HepG2 (cell line): ENCODE results near the gene PKLR. TPM values are rescaled to one million over a fixed set of nuclear protein-coding genes. Genes with fewer than 3 reads are reported as not detected.
A peak's percentile ranks its signal among the peaks of the same experiment; 100 is the strongest.

Experiments used
- ATF4 ChIP-seq, 2 experiments: fragments of 450-650 bp in 1 of 2; sonication (generic) in 1 of 2; formaldehyde crosslinking; IDR thresholded peaks; 2 replicates each; pipeline versions ENCODE4 v1.5.0 to v1.8.0; 2020 to 2022; ENCODE audit warnings: mild to moderate bottlenecking in 1 of 2, missing genetic modification reagents in 1 of 2
- DNMT1 ChIP-seq: sonication (generic); formaldehyde crosslinking; IDR thresholded peaks from 2 replicates; pipeline ENCODE4 v1.5.1; 2020; ENCODE audit warnings: mild to moderate bottlenecking, missing genetic modification reagents
- DPF2 ChIP-seq: sonication (generic); formaldehyde crosslinking; IDR thresholded peaks from 2 replicates; pipeline ENCODE4 v1.4.0; 2020; ENCODE audit warnings: mild to moderate bottlenecking, low read depth, missing genetic modification reagents, borderline replicate concordance
- FOXC1 ChIP-seq: sonication (generic); formaldehyde crosslinking; IDR thresholded peaks from 2 replicates; pipeline ENCODE4 v1.8.0; 2022; ENCODE audit warnings: mild to moderate bottlenecking, missing genetic modification reagents, borderline replicate concordance
- FOXP4 ChIP-seq: sonication (generic); formaldehyde crosslinking; IDR thresholded peaks from 2 replicates; pipeline ENCODE4 v1.4.0; 2020; ENCODE audit warnings: missing genetic modification reagents
- GATAD2A ChIP-seq: IDR thresholded peaks from 2 replicates; pipeline ENCODE4 v1.6.1; 2016
- GTF2F1 ChIP-seq: fragments of 150-350 bp; IDR thresholded peaks from 2 replicates; pipeline ENCODE4 v1.6.1; 2014; ENCODE audit warnings: low read length
- HIC2 ChIP-seq: sonication (generic); formaldehyde crosslinking; IDR thresholded peaks from 2 replicates; pipeline ENCODE4 v1.9.0; 2022; ENCODE audit warnings: low read depth, missing genetic modification reagents
- MED1 ChIP-seq: sonication (generic); formaldehyde crosslinking; IDR thresholded peaks from 2 replicates; pipeline ENCODE4 v1.4.0; 2020; ENCODE audit warnings: missing genetic modification reagents
- MLLT10 ChIP-seq: sonication (generic); formaldehyde crosslinking; IDR thresholded peaks from 2 replicates; pipeline ENCODE4 v1.4.0; 2020; ENCODE audit warnings: missing genetic modification reagents
- MTA3 ChIP-seq: sonication (generic); formaldehyde crosslinking; IDR thresholded peaks from 2 replicates; pipeline ENCODE4 v1.4.0; 2020; ENCODE audit warnings: missing genetic modification reagents
- PRDM4 ChIP-seq: sonication (generic); formaldehyde crosslinking; IDR thresholded peaks from 2 replicates; pipeline ENCODE4 v1.9.0; 2021; ENCODE audit warnings: missing genetic modification reagents, borderline replicate concordance
- SP5 ChIP-seq: IDR thresholded peaks from 2 replicates; pipeline ENCODE4 v1.6.1; 2016; ENCODE audit warnings: low read depth, borderline replicate concordance
- STAT6 ChIP-seq: sonication (generic); formaldehyde crosslinking; IDR thresholded peaks from 2 replicates; pipeline ENCODE4 v1.4.0; 2020; ENCODE audit warnings: missing genetic modification reagents, mild to moderate bottlenecking, borderline replicate concordance
- ZNF10 ChIP-seq: sonication (generic); formaldehyde crosslinking; IDR thresholded peaks from 2 replicates; pipeline ENCODE4 v1.4.0; 2020; ENCODE audit warnings: mild to moderate bottlenecking, low read depth, missing genetic modification reagents, borderline replicate concordance
- ZNF460 ChIP-seq: sonication (generic); formaldehyde crosslinking; IDR thresholded peaks from 2 replicates; pipeline ENCODE4 v1.5.1; 2020; ENCODE audit warnings: missing genetic modification reagents, mild to moderate bottlenecking, borderline replicate concordance
- ZNF607 ChIP-seq: sonication (generic); formaldehyde crosslinking; IDR thresholded peaks from 2 replicates; pipeline ENCODE4 v1.5.1; 2020; ENCODE audit warnings: missing genetic modification reagents, mild to moderate bottlenecking, borderline replicate concordance
- ZNF746 ChIP-seq: sonication (generic); formaldehyde crosslinking; IDR thresholded peaks from 2 replicates; pipeline ENCODE4 v1.8.0; 2022; ENCODE audit warnings: mild to moderate bottlenecking, missing genetic modification reagents
- ZNF766 ChIP-seq: sonication (generic); formaldehyde crosslinking; IDR thresholded peaks from 2 replicates; pipeline ENCODE4 v1.5.0; 2020; ENCODE audit warnings: missing genetic modification reagents, borderline replicate concordance
- polyA plus RNA-seq, 8 experiments: library from polyadenylated mRNA; depleted of rRNA in 3 of 8; stranded (reverse) in 7 of 8; unstranded in 1 of 8; fragments of >200 nt; fragmentation: Illumina TruSeq in 4 of 8; extraction: Trizol in 4 of 8; gene quantifications; 2 replicates each; pipeline versions ENCODE4 v1.2.1 to v1.2.3, GENCODE V29; 2011 to 2016; ENCODE audit warnings: low read depth in 4 of 8, missing spikeins in 1 of 8, mixed read lengths in 1 of 8; ENCODE audit not compliant: insufficient read depth in 1 of 8
- total RNA-seq, 5 experiments: library from RNA; depleted of rRNA; stranded (reverse); fragments of >200 nt; fragmentation: Illumina TruSeq; extraction: Trizol; gene quantifications; 2 replicates each; pipeline ENCODE4 v1.2.3, GENCODE V29; 2016; ENCODE audit warnings: low read depth in 1 of 5

PKLR gene
- total and polyA plus RNA-seq, 2 of the 13 experiments (the other 11 are each of a cell fraction or from before 2014, with no cell fraction given), result 10.3 to 29.3 TPM

- no peak for TF ChIP-seq PRDM4 (CRISPR knock-in tag)
- TF ChIP-seq DNMT1 (CRISPR knock-in tag), result no peak
- no peak for TF ChIP-seq MLLT10
- TF ChIP-seq STAT6 (CRISPR knock-in tag), result no peak
- peak; percentile 58; the same call in 1 of the 2 replicates for TF ChIP-seq GATAD2A (CRISPR knock-in tag)
- TF ChIP-seq FOXC1, result no peak
- peak; percentile 33; the same call in 1 of the 2 replicates for TF ChIP-seq FOXP4 (CRISPR knock-in tag)
- no peak for TF ChIP-seq SP5 (CRISPR knock-in tag)
- TF ChIP-seq ZNF10 (CRISPR knock-in tag), result no peak
- TF ChIP-seq HIC2 (CRISPR knock-in tag), result peak; percentile 59; the same call in 1 of the 2 replicates
- TF ChIP-seq ATF4 (CRISPR knock-in tag; IDR thresholded peaks at IDR 0.05), result no peak
- no peak; the same call in 1 of the 2 replicates for TF ChIP-seq ZNF460
- TF ChIP-seq ZNF607 (CRISPR knock-in tag), result peak; percentile 79; the same call in 1 of the 2 replicates
- TF ChIP-seq GTF2F1, result no peak
- TF ChIP-seq ZNF746, result peak; percentile 64; the same call in 1 of the 2 replicates
- no peak for TF ChIP-seq ZNF766
- TF ChIP-seq MTA3 (CRISPR knock-in tag), result no peak
- TF ChIP-seq MED1, result no peak; the same call in 1 of the 2 replicates
- TF ChIP-seq DPF2, result no peak
Measured at GRCh38 chr1:155322953-155323728, 21.9 kb upstream of the PKLR start (continued).
